HG03103 (cell line): ENCODE results near the gene RARRES1.

Experiments used
- ATAC-seq: cut with Tn5 transposase; IDR thresholded peaks from one replicate; pipeline ENCODE4 v1.9.1; 2021; ENCODE audit warnings: low read depth; ENCODE audit not compliant: unreplicated experiment

RARRES1 gene

GRCh38 chr3:158731938-158732855 lies at the start of gene RARRES1:
RARRES1 (minus strand) TSS chr3:158732457; CDS start chr3:158732415, 42 bp downstream.
- ATAC-seq = peak; percentile 65

DNA sequence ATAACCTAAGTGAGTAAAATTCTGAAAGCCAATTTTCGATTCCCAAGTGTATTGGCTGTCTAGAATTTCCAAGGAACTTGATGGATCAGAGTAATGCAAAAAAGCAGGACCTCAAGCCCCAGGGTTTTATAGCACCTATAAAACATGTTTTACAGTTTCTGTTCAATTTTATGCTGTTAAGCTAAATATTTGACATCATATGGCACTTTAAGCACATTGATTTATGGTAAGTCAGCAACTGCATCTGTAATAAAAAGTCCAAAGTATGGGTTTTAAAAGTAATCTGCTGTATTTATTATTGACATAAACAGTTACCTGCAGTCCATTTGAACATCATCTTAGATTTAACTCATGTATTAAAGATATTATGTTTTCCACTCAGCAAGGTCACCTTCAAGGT lies 49.6 kb upstream of the RARRES1 start:
- no peak for ATAC-seq

DNA sequence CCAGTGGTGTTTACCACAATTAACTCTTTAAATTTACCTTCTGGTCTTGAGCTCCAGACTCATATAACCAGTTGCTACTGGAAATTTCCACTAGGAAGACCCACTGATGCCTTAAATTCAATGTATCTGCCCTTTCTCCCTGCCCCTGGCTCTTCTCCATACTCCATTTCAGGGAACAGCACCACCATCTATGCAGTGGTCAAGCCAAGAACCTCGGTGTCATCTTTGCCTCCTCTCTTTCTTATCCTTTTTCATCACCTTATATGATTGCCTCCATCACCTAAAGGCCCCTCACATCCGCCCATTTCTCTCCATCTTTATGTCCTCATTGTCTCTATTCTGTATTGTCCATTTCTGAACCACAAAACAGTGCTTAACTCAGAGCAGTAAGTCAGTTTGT lies 48.9 kb upstream of the RARRES1 start:
- no peak for ATAC-seq

GRCh38 chr3:158780766-158781165 lies 48.5 kb upstream of the RARRES1 start:
- no peak for ATAC-seq

- no peak for ATAC-seq
These were observed 45.1 kb upstream of the RARRES1 start for GRCh38 chr3:158777161-158777873.

GRCh38 chr3:158776531-158776930 lies 44.3 kb upstream of the RARRES1 start:
- ATAC-seq = no peak

GRCh38 chr3:158775426-158776410 lies 43.5 kb upstream of the RARRES1 start:
- ATAC-seq = no peak

DNA sequence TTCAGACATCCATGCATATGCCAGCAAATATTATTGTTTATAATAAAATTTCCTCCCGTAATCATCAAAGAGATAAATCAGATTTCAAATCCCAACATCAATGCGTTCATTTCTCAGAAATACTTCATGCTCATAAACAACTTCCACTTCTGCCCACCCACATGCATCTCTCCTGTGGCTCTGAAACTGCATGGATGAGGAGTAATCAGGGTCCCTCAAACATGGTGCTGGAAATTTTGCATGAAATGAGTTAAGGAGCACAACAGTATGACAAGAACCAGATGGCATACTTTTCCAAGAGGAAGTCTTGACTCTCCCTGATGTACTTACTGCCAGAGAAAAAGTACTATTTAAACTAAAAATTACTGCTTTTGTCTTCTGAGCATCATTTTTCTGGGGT lies 42.7 kb upstream of the RARRES1 start:
- ATAC-seq = no peak

- no peak for ATAC-seq
These were observed 41.9 kb upstream of the RARRES1 start for GRCh38 chr3:158773845-158774830.

DNA sequence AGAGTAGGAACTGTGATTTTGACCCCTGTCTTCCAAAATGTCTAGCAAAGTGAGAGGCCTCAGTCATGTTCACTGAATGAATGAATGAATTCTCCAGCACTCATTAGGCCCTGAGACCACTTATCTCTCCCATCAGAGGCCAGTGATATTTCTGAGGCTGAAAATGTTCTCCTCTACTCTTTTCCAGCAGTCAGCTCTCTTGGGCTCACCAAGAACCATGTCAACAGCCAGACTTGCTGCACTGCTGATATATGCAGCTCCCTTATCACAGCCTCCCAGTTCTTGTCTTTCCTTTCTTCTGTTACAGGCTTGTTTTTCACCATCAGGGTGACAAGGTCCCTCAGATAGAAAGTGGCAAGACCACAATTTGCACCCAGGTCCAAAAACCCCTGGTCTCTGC lies 40.9 kb upstream of the RARRES1 start:
- no peak for ATAC-seq

- ATAC-seq = no peak
These were observed 39.7 kb upstream of the RARRES1 start for GRCh38 chr3:158771982-158772381.

DNA sequence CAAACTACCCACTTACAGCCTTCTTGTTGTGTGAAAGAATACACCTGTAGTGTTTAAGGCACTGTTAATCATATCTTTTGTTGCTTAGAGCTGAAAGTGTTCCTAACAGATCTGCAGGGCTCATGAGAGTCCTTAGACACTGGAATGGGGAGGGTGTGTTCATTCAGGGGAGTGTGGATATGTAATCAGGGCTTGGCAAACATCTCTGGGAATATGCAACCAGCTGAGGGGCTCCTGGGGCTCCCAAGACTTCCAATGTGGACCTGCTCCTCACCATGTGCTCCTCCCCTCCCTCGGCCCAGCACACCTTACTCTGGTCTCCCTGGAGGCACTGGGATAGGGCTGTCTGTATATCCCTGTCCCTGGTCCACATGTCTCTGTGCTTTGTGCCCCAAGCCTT lies 39.3 kb upstream of the RARRES1 start:
- no peak for ATAC-seq

DNA sequence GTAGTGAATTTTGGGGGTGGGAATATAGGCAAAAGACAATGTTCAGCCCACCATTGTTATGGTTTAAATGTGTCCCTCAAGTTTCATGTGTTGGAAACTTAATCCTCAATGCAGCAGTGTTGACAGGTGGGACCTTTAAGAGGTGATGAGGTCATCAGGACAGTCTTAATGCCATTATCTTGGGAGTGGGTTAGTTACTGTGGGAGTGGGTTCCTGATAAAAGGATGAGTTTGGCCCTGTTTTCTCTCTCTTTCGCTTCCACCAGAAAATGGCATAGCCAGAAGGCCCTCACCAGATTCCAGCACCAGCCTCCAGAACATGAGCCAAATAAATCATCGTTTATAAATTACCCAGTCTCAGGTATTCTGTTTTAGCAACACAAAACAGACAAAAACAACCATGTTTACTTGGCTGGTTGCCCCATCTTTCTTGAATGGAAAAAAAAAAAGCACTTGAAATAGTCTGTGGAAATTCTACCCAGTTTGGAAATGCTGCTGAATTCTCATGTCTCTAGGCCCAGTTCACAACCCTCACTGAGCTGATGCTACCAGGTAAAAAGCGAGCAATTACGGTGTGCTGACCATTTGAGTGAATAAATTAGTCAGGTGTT lies 38.6 kb upstream of the RARRES1 start:
- ATAC-seq = no peak

DNA sequence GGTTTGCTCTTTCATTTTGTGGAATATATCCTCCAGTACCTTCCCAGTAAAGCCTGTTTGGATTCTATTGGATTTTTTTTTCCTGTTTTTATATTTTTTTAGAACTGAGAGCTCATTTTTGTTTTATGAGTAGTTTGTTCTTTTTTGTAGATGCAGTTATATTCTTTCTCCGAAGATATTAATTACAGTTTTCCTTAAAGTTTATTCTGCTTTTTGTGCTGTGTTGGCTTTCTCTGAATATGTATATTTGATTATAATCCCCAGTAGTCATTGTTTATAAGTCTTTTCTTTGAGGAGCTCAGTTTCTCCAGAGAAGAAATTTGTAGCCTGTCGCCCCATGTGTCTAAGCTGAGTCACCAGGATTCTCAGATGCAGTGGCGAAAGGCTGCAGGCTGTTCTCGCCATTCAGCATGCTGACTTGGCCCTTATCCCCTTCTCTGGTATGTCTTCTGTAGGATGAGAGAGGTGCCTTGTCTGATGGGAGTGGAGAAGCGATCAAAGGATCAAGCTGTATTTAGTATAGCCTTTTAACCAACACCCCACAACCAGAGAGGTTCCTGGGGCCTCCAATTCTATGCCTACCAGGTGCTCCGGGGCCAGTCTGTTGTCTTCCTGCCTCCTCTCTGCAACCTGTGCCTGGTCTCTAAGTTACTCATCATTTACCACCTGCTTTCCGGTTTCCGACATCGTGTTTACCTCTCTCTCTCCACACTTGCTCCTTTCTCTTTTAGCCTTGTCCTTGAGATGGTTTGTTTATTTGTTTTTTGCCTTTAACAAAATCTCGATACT lies 37.9 kb upstream of the RARRES1 start:
- ATAC-seq = no peak

DNA sequence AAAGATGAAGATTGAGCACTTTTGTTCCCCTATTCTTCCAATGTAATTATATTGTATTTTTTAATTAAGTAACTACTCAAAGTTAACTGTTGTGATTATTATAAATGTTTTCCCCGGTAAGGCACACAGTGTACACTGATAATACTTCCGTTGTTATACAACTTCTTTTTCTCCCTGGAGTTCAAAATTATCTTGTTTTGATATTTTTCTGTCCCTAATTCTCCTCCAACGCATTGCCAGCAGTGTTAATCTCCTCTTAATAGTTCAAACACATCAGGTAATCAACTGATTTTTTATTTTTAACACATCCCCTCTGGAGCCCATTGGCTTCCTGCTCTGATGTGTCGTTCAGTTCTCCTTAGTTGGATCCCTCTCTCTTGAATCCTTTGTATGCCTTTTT lies 37.3 kb upstream of the RARRES1 start:
- ATAC-seq = no peak

DNA sequence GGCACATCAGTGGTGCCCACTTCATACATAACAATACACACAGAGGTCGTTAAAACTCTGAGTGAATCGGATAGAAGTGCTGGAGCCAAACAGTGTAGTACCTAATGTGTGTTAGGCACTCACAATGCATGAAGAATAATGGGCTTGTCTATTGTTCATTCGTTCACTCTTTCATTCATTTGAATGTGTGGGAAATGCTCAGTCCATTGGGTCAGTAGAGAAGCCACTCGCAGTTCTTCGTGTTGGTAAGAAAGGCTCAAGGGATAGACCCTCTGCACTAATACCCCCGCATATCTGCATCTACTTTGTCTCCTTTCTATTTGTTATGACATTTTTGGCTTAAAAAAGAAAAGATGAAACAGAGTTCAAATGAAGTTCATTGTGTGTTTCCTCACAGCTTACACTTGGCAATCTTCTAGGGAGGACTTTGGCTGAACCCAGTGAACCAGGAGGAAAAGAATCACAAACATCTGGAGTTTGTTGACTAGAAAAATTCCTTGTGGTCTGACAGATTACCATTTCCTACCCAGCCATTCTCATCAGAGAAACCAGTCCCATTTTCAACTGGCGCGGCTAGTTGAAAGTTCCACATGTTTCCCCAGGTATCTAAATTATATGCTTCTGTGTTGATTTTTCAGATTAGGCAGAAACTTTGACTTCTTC lies 36.8 kb upstream of the RARRES1 start:
- ATAC-seq = no peak

GRCh38 chr3:158768361-158768787 lies 36.1 kb upstream of the RARRES1 start:
- no peak for ATAC-seq

DNA sequence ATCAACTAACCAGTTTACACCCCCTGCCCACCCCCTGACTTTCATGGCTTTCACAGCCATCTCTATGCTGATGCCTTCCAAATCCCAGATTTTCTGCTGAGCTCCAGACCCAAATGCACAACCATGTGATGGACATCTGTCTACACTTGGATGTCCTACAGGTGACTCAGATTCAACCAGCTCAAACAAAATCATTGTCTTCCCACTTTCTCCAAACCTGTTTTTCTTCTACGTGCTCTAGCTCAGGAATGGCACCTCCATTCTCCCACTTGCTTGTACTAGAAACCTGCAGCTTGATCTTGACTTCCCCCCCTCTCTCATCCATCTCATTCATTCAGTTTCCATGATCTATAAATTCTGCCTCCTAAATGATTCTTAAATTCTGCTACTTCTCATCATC lies 34.1 kb upstream of the RARRES1 start:
- ATAC-seq = no peak
